ENCODE measurements around the gene BHLHA9.
"Not testable (repeated sequence)": the region's sequence is repeated elsewhere in the genome, so short reads cannot be mapped to it uniquely, and the experiment has no call there.

The BHLHA9 gene

DNA sequence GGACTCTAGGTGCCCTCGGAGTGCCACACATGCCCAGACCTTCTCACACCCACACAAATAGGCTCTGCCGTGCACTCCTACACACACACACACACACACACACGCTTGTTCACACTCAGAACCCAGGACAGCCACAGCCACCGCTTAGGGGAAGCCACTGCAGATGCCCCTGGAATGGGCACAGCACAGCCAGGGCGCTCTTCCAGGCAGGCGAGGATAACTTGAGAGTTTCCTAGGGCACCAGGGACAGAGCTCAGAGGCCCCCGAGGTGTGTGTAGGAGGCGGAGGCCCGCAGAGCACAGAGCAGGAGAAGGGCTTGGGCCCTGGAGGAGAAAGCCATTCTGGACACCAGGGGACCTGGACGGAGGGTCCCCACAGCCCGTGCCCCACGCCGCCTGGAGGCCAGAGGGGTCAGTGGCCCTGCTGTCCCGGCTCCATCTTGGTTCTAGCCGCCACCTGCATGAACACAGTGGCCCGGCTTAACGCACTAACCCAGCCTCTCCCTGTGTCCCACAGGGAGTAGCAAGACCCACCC is 30.2 kb downstream of the BHLHA9 start:
- no peak for DNase-seq (ENCODE audit: low read depth)

DNA sequence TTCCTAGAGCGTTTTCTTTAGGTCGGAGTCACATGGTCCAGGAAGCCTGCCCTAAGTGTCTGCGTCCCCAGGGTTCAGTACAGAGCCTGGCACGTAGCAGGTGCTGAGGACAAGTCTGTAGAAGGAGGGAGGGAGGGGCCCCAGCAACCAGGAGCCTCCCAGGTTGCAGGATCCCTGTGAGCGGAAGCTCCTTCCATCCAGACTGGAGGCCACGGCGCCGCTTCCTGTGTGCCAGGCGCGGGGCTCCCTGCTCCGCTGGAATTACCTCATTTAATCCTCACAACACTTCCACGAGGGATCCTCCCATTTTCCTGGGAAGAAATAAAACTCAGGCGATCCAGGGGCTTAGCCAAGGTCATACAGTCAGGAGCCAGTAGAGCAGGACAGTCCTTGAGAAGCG is 31.3 kb downstream of the BHLHA9 start:
- no peak for DNase-seq (ENCODE audit: low read depth)

GRCh38 chr17:1302761-1303160 is 32.5 kb downstream of the BHLHA9 start:
- no peak for DNase-seq (ENCODE audit: low read depth)

DNA sequence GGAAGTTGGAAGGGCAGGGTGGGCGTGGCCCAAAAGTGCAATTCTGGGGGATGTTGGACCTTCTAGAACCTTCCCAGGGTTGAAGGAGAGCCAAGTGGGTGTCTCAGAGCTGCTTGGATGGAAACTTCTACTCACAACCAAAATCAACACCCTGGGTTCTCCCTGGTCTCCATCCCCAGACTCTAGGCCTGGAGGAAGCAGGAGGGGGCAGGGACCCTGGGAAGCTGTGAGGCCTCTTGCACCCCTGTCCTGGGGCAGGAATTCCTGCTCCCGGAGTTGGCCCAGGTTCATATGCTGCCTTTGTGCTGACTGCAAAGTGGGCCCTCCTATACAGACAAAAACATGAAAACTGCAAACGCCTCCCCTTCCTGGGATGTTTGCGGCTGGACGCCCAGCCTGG is 34.3 kb downstream of the BHLHA9 start:
- no peak for DNase-seq (ENCODE audit: low read depth)

GRCh38 chr17:1304962-1305563 is 34.8 kb downstream of the BHLHA9 start:
- DNase-seq (ENCODE audit: low read depth): no peak

DNA sequence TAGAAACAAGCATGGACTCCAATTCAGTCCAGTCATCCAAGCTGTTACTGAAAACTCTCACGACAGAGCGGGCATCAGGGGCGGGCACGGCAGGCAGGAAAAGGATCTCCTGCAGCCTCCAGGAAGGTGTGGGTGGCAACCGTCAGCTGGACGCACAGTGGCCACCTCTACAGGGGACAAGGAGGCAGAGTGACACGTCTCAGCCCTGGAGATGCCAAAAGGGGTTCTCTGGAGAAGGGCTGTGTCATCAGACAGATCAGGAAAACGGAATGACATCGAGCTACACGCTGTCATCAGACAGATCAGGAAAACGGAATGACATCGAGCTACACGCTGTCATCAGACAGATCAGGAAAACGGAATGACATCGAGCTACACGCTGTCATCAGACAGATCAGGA is 37.6 kb downstream of the BHLHA9 start:
- not testable (repeated sequence) for DNase-seq (ENCODE audit: low read depth)

DNA sequence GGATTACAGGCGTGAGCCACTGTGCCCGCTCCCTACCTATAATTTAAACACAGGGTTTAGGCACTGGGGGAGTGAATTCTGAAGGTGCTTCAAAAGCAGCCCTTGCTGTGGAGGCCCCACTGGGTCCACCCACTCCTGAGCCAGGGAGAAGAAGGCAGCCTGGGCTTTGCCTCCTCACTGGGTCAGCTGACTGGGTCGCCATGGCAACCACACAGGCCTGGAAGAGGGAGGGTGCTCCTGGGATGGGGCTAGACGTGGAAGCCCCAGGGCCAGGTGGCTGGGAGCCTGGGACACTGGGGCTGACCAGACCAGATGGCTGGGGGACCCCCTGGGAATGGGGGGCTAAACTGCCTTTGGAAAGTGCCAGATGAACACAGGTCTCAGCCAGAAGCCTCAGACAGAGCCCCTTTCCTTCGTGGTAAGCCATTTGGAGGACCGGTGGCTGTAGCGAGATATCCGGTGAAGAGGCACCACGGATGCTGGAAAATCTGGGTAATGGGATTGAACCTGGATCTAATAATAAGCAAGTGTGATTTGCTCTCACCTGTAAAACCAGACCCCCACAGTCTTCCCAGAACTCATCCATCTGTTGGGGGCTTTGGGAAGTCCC is 42.1 kb downstream of the BHLHA9 start:
- DNase-seq (ENCODE audit: low read depth): no peak

DNA sequence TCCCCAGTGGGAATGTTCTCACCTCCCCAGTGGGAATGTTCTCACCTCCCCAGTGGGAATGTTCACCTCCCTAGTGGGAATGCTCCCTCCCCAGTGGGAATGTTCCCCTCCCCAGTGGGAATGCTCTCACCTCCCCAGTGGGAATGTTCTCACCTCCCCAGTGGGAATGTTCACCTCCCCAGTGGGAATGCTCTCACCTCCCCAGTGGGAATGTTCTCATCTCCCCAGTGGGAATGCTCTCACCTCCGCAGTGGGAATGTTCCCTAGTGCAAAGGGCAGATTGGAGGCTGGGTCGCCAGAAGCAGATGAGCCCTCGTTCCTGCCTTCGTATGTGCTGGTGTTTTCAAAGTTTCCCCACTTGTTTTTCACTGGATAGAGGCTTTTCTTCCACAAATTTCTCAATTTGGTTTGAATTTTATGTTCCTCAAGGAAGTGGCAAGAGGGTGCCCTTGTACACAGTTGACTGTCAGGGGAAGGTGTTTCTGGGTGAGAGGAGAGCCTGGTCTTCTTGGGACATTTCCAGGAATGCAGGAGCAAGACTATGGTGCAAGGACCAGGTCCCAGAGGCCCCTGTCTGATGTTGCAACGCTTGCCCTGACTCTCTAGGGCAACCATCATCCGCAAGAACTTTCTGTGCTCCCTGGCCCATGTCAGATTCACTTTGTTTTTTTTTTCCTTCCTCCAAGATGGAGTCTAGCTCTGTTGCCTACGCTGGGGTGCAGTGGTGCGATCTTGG is 43.2 kb downstream of the BHLHA9 start:
- no peak for DNase-seq (ENCODE audit: low read depth)

- no peak for DNase-seq (ENCODE audit: low read depth)
Measured at GRCh38 chr17:1315409-1315808, 45.2 kb downstream of the BHLHA9 start.

DNA sequence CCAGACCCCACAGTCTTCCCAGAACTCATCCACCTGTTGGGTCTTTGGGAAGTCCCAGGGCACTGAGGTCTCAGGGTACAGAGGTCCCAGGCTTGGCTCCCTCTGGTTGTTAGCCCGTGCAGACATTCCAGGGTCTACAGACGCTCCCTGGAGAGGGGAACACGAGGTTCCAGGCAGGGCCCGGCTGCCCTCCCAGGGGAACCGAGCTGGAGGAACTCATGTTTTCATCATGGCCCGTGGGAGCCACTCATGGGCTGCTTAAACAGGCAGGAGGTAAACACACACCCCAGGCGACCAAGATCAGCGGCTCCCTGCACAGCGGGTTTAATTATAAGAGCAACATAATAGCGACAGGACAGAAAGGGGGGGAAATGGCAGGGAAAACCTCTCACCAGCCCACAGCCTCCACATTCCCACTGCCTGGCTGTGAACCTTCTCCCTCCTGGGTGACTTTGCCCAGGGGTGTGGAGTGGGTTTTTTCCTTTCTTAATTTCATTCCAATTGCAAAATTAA is 45.7 kb downstream of the BHLHA9 start:
- no peak for DNase-seq (ENCODE audit: low read depth)

Measured in HS-27A (cell line).